Keratinocyte (primary cell): ENCODE measurements around the gene ZNF275.

Experiments
- CTCF ChIP-seq, 3 experiments: IDR thresholded peaks in 1 of 3; conservative IDR thresholded peaks in 1 of 3; optimal IDR thresholded peaks in 1 of 3; 2 replicates in 2 of 3; 3 replicates in 1 of 3; pipeline versions ENCODE3 to v1.5.1; 2011; ENCODE audit warnings: low read length in 3 of 3, mild to moderate bottlenecking in 3 of 3, moderate library complexity in 2 of 3, control low read depth in 1 of 3, inconsistent platforms in 1 of 3; ENCODE audit not compliant: insufficient read depth in 2 of 3; ENCODE audit errors: extremely low read depth in 1 of 3
- EZH2 ChIP-seq: IDR thresholded peaks from one replicate; pipeline ENCODE4 v1.6.1; 2012; ENCODE audit warnings: inconsistent platforms, mild to moderate bottlenecking, low read length, moderate library complexity

DNA sequence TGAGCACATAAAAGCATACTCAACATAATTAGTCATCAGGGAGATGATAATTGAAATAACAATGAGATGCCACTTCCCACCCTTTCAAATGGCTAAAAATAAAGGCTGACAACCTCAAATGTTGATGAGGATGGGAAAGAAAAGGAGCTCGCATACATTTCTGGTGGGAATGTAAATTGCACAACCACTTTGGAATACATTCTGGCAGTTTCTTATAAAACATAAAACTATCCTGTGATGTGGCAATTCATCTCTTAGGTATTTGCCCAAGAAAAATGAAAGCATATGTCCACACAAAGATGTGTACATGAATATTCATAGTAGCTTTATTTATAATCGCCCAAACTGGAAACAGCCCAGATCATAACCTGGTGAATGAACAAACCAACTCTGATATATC is 687 bp upstream of the ZNF275 start:
- no peak for TF ChIP-seq CTCF (optimal IDR thresholded peaks at IDR 0.05 in 1 of 3, IDR thresholded peaks at IDR 0.05 in 1 of 3, conservative IDR thresholded peaks at IDR 0.05 in 1 of 3; ENCODE audit: extremely low read depth in 1 of 3, insufficient read depth in 2 of 3, low read length in 3 of 3)
- TF ChIP-seq EZH2: no peak
